Liver (tissue), 9 donors: ENCODE measurements around the gene AGAP5. TPM values are rescaled to one million over a fixed set of nuclear protein-coding genes. Genes with fewer than 3 reads are reported as not detected.

Experiments used
- DNase-seq: peaks from one replicate; pipeline ENCODE4 v3.0.0-alpha.2; 2017; ENCODE audit warnings: low spot score
- H3K27ac ChIP-seq, 2 donors: one replicate each; pipeline ENCODE4 v1.7.0; 2013; ENCODE audit warnings: inconsistent platforms in 2 of 2, low read length in 2 of 2, control low read depth in 1 of 2, low read depth in 1 of 2, mild to moderate bottlenecking in 1 of 2
- H3K27me3 ChIP-seq, 4 donors: one replicate each; pipeline versions ENCODE4 v1.6.1 to v1.7.0; 2013; ENCODE audit warnings: low read length in 3 of 4, inconsistent platforms in 1 of 4, mild to moderate bottlenecking in 1 of 4, moderate library complexity in 1 of 4; ENCODE audit not compliant: control insufficient read depth in 4 of 4, insufficient read depth in 4 of 4
- H3K36me3 ChIP-seq, 4 donors: one replicate each; pipeline versions ENCODE4 v1.6.1 to v1.7.0; 2013; ENCODE audit warnings: low read length in 3 of 4, mild to moderate bottlenecking in 3 of 4, low read depth in 1 of 4, moderate library complexity in 1 of 4; ENCODE audit not compliant: control insufficient read depth in 4 of 4, insufficient read depth in 3 of 4
- H3K4me1 ChIP-seq, 4 donors: one replicate each; pipeline versions ENCODE4 v1.6.1 to v1.7.0; 2013; ENCODE audit warnings: low read length in 3 of 4, mild to moderate bottlenecking in 3 of 4, moderate library complexity in 1 of 4; ENCODE audit not compliant: control insufficient read depth in 4 of 4, insufficient read depth in 4 of 4
- H3K4me3 ChIP-seq, 3 donors: one replicate each; pipeline versions ENCODE4 v1.6.1 to v1.7.0; 2013; ENCODE audit warnings: low read length in 3 of 3, control low read depth in 1 of 3, low read depth in 1 of 3, mild to moderate bottlenecking in 1 of 3
- H3K9ac ChIP-seq, 2 donors: one replicate each; pipeline ENCODE4 v1.7.0; 2013; ENCODE audit warnings: low read length in 2 of 2, mild to moderate bottlenecking in 2 of 2, moderate library complexity in 2 of 2, control low read depth in 1 of 2, low read depth in 1 of 2
- H3K9me3 ChIP-seq, 4 donors: one replicate each; pipeline versions ENCODE4 v1.6.1 to v1.7.0; 2013; ENCODE audit warnings: low read length in 3 of 4; ENCODE audit not compliant: control insufficient read depth in 4 of 4
- EGR1 ChIP-seq, 2 donors: IDR thresholded peaks; 2 replicates each; pipeline ENCODE4 v1.6.1; 2016 to 2018; ENCODE audit warnings: antibody characterized with exemption in 2 of 2, low read depth in 2 of 2
- FOXA1 ChIP-seq: IDR thresholded peaks from 2 replicates; pipeline ENCODE4 v1.6.1; 2016; ENCODE audit warnings: antibody characterized with exemption
- FOXA2 ChIP-seq: IDR thresholded peaks from 2 replicates; pipeline ENCODE4 v1.6.1; 2016; ENCODE audit warnings: antibody characterized with exemption
- GABPA ChIP-seq, 2 donors: IDR thresholded peaks in 1 of 2; conservative IDR thresholded peaks in 1 of 2; 2 replicates each; pipeline ENCODE4 v1.6.1; 2016; ENCODE audit warnings: antibody characterized with exemption in 2 of 2, mild to moderate bottlenecking in 1 of 2, moderate library complexity in 1 of 2
- HNF4A ChIP-seq, 2 donors: conservative IDR thresholded peaks; 2 replicates each; pipeline ENCODE4 v1.6.1; 2016; ENCODE audit warnings: antibody characterized with exemption in 2 of 2, mild to moderate bottlenecking in 2 of 2
- HNF4G ChIP-seq: IDR thresholded peaks from 2 replicates; pipeline ENCODE4 v1.6.1; 2016; ENCODE audit warnings: antibody characterized with exemption
- JUND ChIP-seq, 2 donors: IDR thresholded peaks; 2 replicates each; pipeline ENCODE4 v1.6.1; 2016; ENCODE audit warnings: antibody characterized with exemption in 2 of 2
- NR2F2 ChIP-seq: IDR thresholded peaks from 2 replicates; pipeline ENCODE4 v1.6.1; 2016; ENCODE audit warnings: antibody characterized with exemption
- RAD21 ChIP-seq, 2 donors: IDR thresholded peaks; 2 replicates each; pipeline ENCODE4 v1.6.1; 2016; ENCODE audit warnings: antibody characterized with exemption in 2 of 2, mild to moderate bottlenecking in 2 of 2
- SP1 ChIP-seq: IDR thresholded peaks from 2 replicates; pipeline ENCODE4 v1.6.1; 2018; ENCODE audit warnings: antibody characterized with exemption, mild to moderate bottlenecking
- TAF1 ChIP-seq: conservative IDR thresholded peaks from 2 replicates; pipeline ENCODE4 v1.6.1; 2016; ENCODE audit warnings: antibody characterized with exemption, mild to moderate bottlenecking
- WGBS: extraction: QIAGEN DNeasy Blood & Tissue Kit; methylation state at CpG from one replicate; pipeline ENCODE4 v1.1.7; 2013; 5-methylcytosine and 5-hydroxymethylcytosine counted together
- polyA plus RNA-seq, 2 donors: library from polyadenylated mRNA; stranded (reverse) in 1 of 2; unstranded in 1 of 2; fragments of 200-250 nt in 1 of 2; fragments of >200 nt in 1 of 2; fragmentation: Nextera tagmentation in 1 of 2; extraction: Ambion mirVana in 1 of 2; gene quantifications; one replicate each; pipeline versions ENCODE4 v1.2.1 to v1.2.3, GENCODE V29; 2013 to 2015
- total RNA-seq, 2 donors: library from RNA; depleted of rRNA; stranded (reverse); fragments of >200 nt; gene quantifications; one replicate each; pipeline ENCODE4 v1.2.3, GENCODE V29; 2014
- TF ChIP-seq, protein P1 (sequence below): fragments of 150-350 bp; IDR thresholded peaks from 2 replicates; pipeline ENCODE4 v1.5.1; 2017; ENCODE audit warnings: improper control_type of control experiment, low read depth, low read length; ENCODE audit not compliant: missing input control
- TF ChIP-seq, protein P2 (sequence below): IDR thresholded peaks from 2 replicates; pipeline ENCODE4 v1.6.1; 2016; ENCODE audit warnings: antibody characterized with exemption
- TF ChIP-seq, protein P3 (sequence below): IDR thresholded peaks from 2 replicates; pipeline ENCODE4 v1.6.1; 2016; ENCODE audit warnings: antibody characterized with exemption, mild to moderate bottlenecking
- TF ChIP-seq, protein P4 (sequence below): IDR thresholded peaks from 2 replicates; pipeline ENCODE4 v1.6.1; 2016; ENCODE audit warnings: antibody characterized with exemption
- donor health status: healthy.
- donor health status: healthy.
- donor health status: healthy.
- donor health status: healthy.
- donor health status: healthy.

The AGAP5 gene
- total and polyA plus RNA-seq, 4 donors = 1.4 to 9.1 (median 2.5) TPM

DNA sequence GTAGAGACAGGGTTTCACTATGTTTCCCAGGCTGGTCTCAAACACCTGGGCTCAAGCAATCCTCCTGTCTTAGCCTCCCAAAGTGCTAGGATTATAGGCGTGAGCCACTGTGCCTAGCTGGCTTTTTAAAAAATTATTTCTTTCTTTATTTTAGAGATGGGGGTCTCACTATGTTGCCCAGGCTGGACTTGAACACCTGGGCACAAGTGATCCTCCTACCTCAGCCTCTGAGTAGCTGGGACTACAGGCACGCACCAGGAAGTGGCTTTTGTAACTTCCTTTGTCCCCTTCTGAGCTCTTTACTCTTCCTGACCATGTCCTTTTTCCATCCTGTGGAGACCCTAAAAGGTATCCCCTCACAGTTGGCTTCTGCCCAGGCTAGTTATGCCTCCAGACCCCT, 54.5 kb downstream of the AGAP5 start (continued):
- TF ChIP-seq, protein P1, sequence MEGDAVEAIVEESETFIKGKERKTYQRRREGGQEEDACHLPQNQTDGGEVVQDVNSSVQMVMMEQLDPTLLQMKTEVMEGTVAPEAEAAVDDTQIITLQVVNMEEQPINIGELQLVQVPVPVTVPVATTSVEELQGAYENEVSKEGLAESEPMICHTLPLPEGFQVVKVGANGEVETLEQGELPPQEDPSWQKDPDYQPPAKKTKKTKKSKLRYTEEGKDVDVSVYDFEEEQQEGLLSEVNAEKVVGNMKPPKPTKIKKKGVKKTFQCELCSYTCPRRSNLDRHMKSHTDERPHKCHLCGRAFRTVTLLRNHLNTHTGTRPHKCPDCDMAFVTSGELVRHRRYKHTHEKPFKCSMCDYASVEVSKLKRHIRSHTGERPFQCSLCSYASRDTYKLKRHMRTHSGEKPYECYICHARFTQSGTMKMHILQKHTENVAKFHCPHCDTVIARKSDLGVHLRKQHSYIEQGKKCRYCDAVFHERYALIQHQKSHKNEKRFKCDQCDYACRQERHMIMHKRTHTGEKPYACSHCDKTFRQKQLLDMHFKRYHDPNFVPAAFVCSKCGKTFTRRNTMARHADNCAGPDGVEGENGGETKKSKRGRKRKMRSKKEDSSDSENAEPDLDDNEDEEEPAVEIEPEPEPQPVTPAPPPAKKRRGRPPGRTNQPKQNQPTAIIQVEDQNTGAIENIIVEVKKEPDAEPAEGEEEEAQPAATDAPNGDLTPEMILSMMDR = no peak
- no peak for TF ChIP-seq FOXA2

DNA sequence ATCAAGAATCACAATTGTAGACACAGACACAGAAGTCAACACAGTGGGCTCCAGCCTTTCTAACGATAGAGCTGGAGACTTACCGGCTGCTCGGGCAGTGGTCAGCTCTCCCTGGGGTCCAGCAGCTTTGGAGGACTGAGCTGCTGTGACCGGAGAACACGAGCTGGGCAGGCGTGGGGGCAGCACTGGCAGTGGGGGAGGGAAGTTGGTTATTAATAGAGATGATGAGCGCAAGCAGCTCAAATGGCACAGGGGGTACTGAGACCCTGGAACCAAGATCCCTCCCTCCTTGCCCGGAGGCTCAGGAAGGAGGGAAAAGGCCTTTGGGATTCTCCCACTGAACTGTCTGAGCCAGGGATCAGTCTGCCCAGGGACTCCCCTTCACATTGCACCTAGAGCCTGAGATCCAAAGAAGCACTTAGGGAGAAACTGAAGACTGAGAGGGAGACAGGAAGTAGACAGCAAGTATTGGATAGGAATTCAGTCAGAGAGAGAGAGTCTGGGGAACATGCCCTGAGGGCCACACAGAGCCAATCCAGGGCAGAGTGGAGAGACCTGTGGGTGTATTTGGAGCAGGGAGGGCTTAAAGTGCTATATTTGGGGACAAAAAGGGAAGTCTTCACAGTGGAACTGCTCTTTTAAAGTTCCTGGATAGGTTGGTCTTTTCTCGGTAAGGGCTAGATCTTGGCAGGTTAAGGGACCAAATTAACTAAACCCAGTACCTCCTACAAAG, 56.4 kb downstream of the AGAP5 start, which contains the start of gene MYOZ1:
Gene MYOZ1, minus strand, starts transcription at position 147 of the 733 bp plus-strand sequence. CDS start 1,457 bp downstream, outside the sequence.
- Histone ChIP-seq H3K27ac (no peak within 1 kb of the TSS), H3K36me3 (no peaks in the 10 kb centered on the region), H3K9me3 (no peaks in the 10 kb centered on the region), H3K4me3 (no peak within 1 kb of the TSS), H3K27me3 (no peaks in the 10 kb centered on the region), H3K4me1 (peaks cover 0 to 1% (median 0%) of the 10 kb centered on the region in 4 donors), H3K9ac (no peak within 1 kb of the TSS)
- WGBS = 80% methylated on average over 9 of the region's 9 CpGs
- TF ChIP-seq, protein P1 = no peak
- no peak for DNase-seq

DNA sequence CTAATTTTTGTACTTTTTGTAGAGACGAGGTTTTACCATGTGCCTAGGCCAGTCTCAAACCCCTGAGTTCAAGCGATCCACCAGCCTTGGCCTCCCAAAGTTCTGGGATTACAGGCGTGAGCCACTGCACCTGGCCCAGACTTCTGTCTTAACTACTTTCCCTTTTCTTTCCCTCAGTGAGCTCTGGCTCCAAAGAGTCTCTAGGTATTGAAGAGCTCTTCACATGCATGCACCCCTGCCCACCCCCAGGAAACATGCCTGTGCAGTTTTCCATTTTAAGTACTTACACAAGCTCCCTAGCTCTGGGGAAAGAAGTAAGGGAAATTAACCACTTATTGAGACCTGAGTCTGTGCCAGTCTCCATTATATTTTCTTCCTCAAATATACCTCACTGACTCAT, 58.6 kb downstream of the AGAP5 start:
- 90% methylated on average over 3 of the region's 3 CpGs for WGBS
- no peaks in the 10 kb centered on the region for H3K27me3 ChIP-seq
- H3K9ac ChIP-seq = no peak overlapping the region
- TF ChIP-seq FOXA1 (no peak), NR2F2 (no peak), GABPA (IDR thresholded peaks at IDR 0.05 in 1 of 2, conservative IDR thresholded peaks at IDR 0.05 in 1 of 2) (no peak), FOXA2 (no peak), JUND (IDR thresholded peaks at IDR 0.05) (no peak), TAF1 (no peak), HNF4G (no peak), HNF4A (conservative IDR thresholded peaks at IDR 0.05) (no peak), EGR1 (IDR thresholded peaks at IDR 0.05; ENCODE audit: low read depth in 2 of 2) (no peak), SP1 (no peak), RAD21 (IDR thresholded peaks at IDR 0.05) (no peak)
- TF ChIP-seq, protein P1 = no peak
- TF ChIP-seq, protein P2, sequence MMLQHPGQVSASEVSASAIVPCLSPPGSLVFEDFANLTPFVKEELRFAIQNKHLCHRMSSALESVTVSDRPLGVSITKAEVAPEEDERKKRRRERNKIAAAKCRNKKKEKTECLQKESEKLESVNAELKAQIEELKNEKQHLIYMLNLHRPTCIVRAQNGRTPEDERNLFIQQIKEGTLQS = no peak
- TF ChIP-seq, protein P3, sequence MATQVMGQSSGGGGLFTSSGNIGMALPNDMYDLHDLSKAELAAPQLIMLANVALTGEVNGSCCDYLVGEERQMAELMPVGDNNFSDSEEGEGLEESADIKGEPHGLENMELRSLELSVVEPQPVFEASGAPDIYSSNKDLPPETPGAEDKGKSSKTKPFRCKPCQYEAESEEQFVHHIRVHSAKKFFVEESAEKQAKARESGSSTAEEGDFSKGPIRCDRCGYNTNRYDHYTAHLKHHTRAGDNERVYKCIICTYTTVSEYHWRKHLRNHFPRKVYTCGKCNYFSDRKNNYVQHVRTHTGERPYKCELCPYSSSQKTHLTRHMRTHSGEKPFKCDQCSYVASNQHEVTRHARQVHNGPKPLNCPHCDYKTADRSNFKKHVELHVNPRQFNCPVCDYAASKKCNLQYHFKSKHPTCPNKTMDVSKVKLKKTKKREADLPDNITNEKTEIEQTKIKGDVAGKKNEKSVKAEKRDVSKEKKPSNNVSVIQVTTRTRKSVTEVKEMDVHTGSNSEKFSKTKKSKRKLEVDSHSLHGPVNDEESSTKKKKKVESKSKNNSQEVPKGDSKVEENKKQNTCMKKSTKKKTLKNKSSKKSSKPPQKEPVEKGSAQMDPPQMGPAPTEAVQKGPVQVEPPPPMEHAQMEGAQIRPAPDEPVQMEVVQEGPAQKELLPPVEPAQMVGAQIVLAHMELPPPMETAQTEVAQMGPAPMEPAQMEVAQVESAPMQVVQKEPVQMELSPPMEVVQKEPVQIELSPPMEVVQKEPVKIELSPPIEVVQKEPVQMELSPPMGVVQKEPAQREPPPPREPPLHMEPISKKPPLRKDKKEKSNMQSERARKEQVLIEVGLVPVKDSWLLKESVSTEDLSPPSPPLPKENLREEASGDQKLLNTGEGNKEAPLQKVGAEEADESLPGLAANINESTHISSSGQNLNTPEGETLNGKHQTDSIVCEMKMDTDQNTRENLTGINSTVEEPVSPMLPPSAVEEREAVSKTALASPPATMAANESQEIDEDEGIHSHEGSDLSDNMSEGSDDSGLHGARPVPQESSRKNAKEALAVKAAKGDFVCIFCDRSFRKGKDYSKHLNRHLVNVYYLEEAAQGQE = no peak
- TF ChIP-seq, protein P4, sequence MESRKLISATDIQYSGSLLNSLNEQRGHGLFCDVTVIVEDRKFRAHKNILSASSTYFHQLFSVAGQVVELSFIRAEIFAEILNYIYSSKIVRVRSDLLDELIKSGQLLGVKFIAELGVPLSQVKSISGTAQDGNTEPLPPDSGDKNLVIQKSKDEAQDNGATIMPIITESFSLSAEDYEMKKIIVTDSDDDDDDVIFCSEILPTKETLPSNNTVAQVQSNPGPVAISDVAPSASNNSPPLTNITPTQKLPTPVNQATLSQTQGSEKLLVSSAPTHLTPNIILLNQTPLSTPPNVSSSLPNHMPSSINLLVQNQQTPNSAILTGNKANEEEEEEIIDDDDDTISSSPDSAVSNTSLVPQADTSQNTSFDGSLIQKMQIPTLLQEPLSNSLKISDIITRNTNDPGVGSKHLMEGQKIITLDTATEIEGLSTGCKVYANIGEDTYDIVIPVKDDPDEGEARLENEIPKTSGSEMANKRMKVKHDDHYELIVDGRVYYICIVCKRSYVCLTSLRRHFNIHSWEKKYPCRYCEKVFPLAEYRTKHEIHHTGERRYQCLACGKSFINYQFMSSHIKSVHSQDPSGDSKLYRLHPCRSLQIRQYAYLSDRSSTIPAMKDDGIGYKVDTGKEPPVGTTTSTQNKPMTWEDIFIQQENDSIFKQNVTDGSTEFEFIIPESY = no peak
- H3K9me3 ChIP-seq = no peaks in the 10 kb centered on the region
- no peaks in the 10 kb centered on the region for H3K36me3 ChIP-seq
- H3K4me3 ChIP-seq = no peak overlapping the region
- no peak for DNase-seq
- H3K4me1 ChIP-seq = peaks cover 0 to 1% (median 0%) of the 10 kb centered on the region in 4 donors
- H3K27ac ChIP-seq = no peak overlapping the region
